GM12892 (cell line): ENCODE results near the gene NDEL1.

Experiments
- POLR2A ChIP-seq: IDR thresholded peaks from 2 replicates; pipeline ENCODE4 v1.6.1; 2011; ENCODE audit warnings: low read depth, low read length, control low read depth
- TAF1 ChIP-seq: IDR thresholded peaks from 2 replicates; pipeline ENCODE4 v1.6.1; 2011; ENCODE audit warnings: low read depth, mild to moderate bottlenecking, control low read depth, low read length, borderline replicate concordance

DNA sequence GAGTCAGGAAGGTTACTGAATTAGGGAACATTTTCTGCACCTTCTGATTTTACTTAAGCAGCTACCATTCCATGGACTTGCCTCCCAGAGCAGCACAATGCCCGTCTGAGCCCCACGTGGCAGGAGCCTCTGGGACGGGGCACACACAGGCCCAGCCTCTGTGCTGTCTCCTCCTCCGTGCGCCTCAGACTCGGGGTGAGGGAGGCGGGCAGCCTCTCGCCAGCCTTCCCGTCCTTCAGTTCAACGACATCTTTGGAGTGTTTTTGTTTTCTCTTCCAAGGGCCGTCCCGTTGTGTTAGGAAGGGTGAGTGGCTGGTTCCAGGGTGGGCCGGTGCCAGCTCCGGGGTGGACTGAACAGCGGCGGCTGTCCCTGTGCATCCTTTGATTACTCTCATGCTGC, 31.8 kb downstream of the NDEL1 start:
- TF ChIP-seq TAF1, result no peak
- no peak for TF ChIP-seq POLR2A
